Measurements from ENCODE around the gene UMODL1. TPM values are rescaled to one million over a fixed set of nuclear protein-coding genes. Genes with fewer than 3 reads are reported as not detected.
"Not testable (repeated sequence)": the region's sequence is repeated elsewhere in the genome, so short reads cannot be mapped to it uniquely, and the experiment has no call there.

UMODL1 gene
- total RNA-seq, 1 donor: not detected

DNA sequence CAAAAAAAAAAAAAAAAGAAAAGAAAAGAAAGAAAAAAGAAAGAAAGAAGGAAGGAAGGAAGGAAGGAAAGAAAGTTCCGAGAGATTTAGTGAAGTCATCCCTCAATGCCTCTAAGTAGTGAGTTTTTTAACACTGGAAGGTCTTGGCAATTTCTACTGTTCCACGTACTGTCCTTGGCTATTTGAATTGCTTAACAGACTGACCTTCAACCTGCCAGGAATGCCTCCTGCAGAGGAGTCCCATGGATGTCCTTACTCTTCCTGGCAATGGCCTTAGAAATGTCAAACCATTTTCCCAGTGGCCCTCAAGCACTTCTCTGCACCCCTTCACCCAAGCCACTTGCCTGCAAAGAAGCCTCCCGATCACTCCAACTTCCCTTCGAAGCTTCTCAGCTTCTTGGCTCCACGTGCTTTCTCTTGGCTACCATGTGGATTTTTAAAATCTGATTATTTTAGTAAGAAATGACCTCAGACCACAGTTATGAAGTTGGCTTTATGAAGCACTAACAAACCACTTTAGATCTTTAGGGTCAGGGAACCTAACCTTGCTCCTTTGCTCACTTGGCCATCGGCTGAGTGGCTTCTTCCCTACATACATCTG lies 104.1 kb downstream of the UMODL1 start:
- no peak for DNase-seq (ENCODE audit: low read depth)
- TF ChIP-seq, protein P1, sequence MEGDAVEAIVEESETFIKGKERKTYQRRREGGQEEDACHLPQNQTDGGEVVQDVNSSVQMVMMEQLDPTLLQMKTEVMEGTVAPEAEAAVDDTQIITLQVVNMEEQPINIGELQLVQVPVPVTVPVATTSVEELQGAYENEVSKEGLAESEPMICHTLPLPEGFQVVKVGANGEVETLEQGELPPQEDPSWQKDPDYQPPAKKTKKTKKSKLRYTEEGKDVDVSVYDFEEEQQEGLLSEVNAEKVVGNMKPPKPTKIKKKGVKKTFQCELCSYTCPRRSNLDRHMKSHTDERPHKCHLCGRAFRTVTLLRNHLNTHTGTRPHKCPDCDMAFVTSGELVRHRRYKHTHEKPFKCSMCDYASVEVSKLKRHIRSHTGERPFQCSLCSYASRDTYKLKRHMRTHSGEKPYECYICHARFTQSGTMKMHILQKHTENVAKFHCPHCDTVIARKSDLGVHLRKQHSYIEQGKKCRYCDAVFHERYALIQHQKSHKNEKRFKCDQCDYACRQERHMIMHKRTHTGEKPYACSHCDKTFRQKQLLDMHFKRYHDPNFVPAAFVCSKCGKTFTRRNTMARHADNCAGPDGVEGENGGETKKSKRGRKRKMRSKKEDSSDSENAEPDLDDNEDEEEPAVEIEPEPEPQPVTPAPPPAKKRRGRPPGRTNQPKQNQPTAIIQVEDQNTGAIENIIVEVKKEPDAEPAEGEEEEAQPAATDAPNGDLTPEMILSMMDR (IDR thresholded peaks at IDR 0.05; ENCODE audit: insufficient read depth, low read length): no peak
- H3K4me3 ChIP-seq (ENCODE audit: low read depth, low read length): no peak overlapping the region

DNA sequence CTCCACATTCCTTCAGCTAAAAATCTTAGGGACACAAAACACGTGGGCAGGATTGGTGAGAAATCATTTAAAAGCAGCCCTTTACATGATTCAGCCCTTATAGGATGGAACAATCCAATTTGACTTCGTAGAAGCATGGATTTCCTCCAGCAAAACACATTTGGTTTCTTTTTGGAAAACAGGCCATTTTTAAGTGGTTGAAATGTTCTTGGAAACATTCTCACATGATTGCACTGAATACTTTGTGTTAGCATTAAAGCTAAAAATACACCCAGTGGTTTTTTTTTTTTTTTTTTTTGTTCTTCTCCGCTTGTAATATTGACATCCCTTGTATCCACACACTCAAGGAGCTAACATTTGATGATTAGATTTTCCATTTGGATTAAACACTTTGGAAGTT lies 105.7 kb downstream of the UMODL1 start:
- DNase-seq (ENCODE audit: low read depth): peak; percentile 47
- TF ChIP-seq, protein P1 (IDR thresholded peaks at IDR 0.05; ENCODE audit: insufficient read depth, low read length): no peak
- H3K4me3 ChIP-seq (ENCODE audit: low read depth, low read length): no peak overlapping the region

DNA sequence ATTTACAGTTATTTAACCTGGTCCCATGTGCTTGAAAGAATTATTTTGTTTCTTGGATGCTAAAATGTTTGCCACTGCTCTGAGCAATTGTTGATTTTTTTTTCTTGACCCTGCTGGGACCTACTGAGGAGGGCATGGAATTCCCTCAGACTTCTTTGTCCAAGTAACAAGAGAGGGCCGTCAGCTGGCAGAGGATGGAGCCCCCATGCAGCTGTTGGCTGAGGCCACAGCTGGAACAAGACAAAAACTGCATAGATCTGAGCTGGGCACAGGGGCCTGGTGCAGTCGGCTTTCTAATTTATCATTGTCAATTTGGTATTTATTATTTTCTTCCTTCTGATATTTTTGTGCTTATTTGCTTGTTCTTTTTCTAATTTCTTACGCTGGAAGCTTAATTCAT lies 108.2 kb downstream of the UMODL1 start:
- H3K4me3 ChIP-seq (ENCODE audit: low read depth, low read length): no peak overlapping the region
- DNase-seq (ENCODE audit: low read depth): no peak
- TF ChIP-seq, protein P1 (IDR thresholded peaks at IDR 0.05; ENCODE audit: insufficient read depth, low read length): no peak

- H3K4me3 ChIP-seq (ENCODE audit: low read depth, low read length); DNase-seq (ENCODE audit: low read depth): not testable (repeated sequence)
Measured at GRCh38 chr21:42180001-42180400, 108.9 kb downstream of the UMODL1 start.

DNA sequence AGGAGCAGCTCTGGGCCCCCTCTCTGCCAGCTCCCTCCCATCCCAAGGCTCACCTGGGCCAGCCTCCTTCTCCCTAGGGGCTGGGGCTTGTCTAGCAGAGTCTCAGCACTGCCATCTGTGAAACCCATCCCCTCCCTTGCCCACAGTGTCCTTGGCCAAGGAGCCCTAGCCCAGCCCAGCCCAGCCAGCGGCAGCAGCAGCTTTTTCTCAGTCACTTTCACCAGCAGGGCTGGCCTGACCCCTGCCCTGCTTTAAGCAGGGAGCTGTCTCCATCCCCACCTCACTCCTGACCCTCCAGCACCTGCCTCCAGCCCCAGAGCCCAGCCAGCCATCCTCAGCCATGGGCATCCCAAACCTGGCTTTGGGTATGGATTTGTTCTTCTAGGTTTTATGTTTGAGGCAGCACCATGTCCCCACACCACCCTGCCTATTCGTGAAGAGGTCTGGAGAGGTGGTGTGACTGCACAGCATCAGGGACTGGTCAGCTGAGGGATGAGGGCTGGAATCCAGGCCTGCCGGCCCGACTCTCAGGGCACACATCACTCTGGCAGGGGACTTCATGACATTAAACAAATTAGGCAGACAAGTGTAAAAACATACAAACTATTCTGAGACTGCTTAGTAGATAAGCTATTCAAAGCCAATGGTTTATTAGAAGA lies 111.7 kb downstream of the UMODL1 start:
- no peak overlapping the region for H3K4me3 ChIP-seq (ENCODE audit: low read depth, low read length)
- DNase-seq (ENCODE audit: low read depth): no peak
- TF ChIP-seq, protein P1 (IDR thresholded peaks at IDR 0.05; ENCODE audit: insufficient read depth, low read length): no peak

DNA sequence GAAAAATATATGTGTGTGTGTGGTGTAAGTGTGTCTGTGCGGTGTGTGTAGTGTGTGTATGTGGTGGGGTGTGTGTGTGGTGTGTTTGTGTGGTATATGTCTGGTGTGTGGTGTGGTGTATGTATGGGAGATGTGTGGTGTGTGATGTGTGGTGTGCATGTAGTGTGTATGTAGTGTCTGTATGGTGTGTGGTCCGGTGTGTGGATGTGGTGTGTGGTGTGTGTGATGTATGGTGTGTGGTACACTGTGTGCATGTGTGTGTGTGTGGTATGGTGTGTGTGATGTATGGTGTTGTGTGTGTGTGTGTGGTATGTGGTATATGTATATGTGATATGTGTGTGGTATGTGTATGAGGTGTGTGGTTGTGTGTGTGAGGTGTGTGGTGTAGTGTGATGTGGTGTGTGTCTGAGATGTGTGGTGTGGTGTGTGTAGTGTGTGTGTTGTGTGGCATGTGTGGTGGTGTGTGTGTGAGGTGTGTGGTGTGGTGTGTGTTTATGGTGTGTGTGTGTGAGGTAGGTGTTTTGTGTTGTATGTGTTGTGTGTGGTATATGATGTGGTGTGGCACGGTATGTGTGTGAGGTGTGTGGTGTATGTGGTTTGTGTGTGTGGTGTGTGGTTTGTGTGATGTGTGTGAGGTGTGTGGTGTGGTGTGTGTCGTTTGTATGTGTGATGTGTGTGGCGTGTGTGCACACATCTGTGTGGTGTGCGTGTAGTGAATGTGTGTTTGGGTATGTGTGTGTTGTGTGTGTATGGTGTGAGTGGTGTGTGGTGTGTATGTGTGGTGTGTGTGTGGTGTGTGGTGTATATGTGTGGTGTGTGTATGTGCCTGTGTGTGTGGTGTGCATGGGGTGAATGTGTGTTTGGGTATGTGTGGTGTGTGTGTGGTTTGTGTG lies 112.5 kb downstream of the UMODL1 start:
- no peak overlapping the region for H3K4me3 ChIP-seq (ENCODE audit: low read depth, low read length)
- TF ChIP-seq, protein P1 (IDR thresholded peaks at IDR 0.05; ENCODE audit: insufficient read depth, low read length): no peak
- DNase-seq (ENCODE audit: low read depth): no peak

- H3K4me3 ChIP-seq (ENCODE audit: low read depth, low read length): no peak overlapping the region
- no peak for DNase-seq (ENCODE audit: low read depth)
- TF ChIP-seq, protein P1 (IDR thresholded peaks at IDR 0.05; ENCODE audit: insufficient read depth, low read length): no peak
Measured at GRCh38 chr21:42186591-42186990, 115.5 kb downstream of the UMODL1 start.
